T1000 (cell line): ENCODE measurements around the gene POLR3G.
A peak's percentile ranks its signal among the peaks of the same experiment; 100 is the strongest.

Experiments
- DNase-seq: peaks from one replicate; lab custom pipeline; 2025; ENCODE audit warnings: mixed read lengths; lab: John Stamatoyannopoulos, UW

POLR3G gene, protein sequence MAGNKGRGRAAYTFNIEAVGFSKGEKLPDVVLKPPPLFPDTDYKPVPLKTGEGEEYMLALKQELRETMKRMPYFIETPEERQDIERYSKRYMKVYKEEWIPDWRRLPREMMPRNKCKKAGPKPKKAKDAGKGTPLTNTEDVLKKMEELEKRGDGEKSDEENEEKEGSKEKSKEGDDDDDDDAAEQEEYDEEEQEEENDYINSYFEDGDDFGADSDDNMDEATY

DNA sequence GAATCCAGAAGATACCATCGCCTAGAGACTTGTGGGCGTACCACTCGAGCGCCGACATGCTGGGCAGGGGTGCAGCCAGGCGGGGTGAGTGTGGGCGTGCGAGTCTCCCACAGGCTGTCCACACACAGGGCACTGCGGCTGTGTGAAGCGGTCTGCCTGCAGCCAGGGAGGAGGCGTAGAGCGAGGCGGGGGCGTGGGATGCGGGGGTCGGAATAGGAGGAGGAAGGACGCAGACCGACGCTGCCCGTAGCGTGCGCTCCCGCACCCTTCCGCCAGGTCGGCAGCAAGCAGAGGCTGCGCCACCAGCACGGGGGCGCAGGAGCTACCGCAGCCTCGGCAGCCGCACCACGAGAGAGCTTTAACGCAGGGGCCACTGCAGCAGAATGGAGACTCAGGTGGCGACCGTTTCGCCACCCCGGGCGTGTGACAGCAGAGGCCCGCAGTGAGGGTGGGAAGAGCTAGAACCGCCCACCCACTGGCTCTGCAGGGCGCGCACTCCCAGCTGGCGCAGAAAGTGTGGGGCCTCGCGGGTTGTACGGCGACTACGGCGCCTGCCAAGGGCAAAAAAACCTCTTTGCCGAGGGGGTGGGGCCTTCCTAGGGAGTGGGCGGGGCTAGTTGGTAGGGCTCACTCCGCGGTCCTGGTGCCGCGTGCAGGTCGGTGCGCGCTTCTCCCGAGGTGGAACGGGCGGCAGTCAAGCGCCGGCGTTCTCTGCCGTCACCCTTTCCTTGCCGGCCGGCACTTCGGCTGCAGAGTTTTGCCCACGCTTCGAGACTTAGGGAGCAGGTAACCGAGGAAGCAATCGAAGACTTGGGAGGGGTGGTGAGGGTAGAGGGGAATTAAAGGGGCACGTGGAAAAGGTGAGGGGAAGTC is at the start of gene POLR3G, which contains the start of gene MBLAC2:
Gene POLR3G, plus strand, starts transcription at position 630 of the 873 bp plus-strand sequence. CDS start 10,704 bp downstream, outside the sequence.
Gene MBLAC2, minus strand, starts transcription at position 537 of the 873 bp plus-strand sequence. Its CDS starts 479 bp downstream, at position 58.
- peak; percentile 75 for DNase-seq

DNA sequence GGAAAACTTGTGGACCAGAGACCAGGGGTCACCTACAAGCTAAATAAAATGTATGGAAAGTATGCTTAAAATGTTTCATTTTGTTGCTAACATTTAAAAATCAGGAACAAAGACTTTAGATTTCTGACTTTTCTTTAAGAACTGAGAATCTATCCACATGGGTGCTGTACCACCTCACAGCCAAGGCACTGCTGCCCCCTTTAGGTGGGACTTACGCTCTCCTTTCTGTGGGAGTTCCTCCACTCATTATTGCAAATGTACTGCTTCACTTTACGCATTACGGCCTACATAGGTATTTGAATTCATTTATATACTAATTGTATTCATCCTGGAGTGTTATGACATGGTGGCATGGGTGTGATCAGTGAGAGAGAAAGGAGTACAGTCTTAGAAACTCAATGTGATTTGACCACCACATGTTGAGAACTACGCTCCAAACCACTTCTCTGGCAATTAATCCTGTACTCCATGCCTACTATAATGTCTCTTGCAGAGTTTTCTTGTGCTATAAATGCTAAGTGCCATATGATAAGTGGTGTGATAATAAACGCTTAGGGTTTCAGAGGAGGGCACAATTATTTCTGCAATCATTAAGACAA is 40.4 kb upstream of the POLR3G start:
- DNase-seq: no peak

DNA sequence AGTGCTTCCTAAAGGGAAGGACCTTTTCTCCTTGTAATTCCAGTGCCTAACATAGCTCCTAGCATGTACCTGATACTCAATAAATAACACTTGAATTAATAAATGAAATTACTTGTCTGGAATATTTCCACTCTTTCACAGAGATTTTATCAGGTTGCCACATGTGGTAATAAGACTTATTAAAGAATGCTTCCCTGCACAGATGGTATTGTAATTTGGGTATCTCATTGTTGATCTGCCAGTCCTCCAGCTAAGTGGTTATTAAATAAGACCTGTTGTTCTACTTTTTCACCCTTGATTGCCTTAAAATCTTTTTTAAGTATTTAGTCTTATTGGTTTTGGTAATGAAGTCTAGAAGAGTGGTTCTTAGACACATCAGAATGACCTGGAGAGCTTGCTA is 37.0 kb upstream of the POLR3G start:
- no peak for DNase-seq

DNA sequence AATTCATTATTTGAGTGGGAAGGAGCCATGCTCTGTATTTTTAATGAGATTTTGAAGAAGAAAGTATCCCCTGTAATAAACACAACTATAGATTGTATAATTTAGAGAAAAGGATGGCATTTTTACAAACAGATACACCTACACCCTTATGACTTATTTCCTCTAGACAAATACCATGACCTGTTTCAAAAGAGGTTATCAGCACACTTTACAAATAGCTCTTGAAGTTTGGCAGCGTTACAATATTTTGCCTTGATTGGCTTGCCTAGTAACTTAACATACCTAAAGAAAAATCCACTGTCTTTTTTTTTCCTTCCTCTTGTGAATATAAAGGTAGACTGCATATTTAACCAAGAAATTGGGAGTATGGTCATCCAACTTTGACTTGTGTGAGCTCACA is 36.6 kb upstream of the POLR3G start:
- DNase-seq: no peak

DNA sequence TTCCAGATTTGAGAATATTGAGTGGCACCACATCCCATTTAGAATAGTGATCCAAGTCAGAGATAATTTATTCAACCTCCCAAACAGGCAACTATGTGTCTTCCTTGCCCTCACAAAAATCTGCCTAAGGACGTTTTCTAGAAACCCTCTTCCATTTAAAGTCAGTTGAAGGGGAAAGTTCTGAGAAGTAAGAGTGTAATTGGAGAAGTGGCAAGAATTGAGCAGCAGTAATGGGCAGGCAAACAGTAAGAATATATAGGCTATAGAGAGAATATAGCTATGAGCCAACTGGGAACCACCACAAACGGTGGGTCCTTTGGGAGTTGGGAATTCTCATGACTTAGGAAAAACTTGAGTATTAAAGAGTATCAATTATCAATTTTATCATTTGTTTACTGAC is 34.0 kb upstream of the POLR3G start:
- DNase-seq: no peak

DNA sequence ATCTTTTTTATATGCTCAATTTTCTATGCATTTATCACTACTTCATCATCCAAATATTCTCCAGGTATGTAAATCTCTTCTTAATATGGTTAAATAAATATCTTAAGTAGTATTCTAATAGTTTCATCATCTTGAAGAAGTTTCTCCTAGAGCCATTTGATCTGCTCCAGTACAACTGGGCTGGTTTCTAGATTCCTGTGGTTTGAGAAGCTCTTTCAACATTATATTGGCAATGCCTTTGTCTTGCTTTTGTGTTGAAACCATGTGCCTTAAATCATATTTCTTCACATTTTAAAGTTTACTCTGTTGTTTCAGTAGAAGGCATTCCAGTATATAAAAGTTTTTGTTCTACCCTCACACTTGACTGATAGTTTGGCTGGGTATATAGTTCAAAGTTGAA is 27.7 kb upstream of the POLR3G start:
- no peak for DNase-seq

DNA sequence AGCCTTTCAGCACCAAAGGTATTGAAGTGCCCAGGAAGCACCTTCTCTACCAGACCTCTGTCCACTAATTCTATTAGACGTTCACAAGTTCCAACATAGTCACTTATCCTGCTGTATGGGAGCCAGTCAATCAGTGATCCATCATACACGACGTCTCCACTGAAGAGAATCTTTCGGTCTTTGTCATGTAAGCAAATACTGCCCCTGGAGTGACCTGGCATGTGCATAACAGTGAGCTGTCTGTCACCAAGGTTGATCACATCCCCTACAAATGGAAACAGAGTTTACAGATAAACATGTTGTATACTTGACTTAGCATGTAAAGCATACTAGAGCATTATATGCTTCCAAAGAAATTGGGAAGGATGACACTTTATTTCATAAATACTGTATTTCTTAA is 13.4 kb upstream of the POLR3G start:
- no peak for DNase-seq

DNA sequence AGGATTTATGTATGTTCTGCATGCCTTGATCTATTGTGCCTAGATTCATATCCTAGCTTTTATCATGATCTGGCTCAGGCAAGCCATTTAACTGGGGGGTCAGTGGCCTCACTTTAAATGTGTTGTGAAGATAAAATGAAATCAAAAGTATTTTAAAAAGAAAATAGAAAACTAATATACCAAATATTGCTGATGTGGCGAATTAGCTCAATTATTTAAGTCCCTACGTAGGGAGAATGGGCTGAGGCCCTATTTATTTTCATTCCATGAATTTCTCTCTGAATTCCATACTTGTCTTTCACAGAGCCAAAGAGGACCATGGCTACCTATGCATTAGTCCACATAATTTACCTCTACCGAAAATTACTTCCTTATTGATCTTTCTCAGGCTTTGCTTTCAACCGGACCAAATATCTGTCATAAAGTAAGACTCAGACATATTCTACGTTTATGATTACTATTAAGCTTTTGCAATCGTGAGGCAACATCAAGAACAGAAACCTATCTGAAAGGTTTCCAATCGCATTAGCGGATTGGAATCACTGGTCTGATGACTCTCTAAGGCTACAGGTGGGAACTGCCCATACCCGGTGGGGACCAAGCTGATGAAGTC is 1.8 kb upstream of the POLR3G start:
- peak; percentile 1 for DNase-seq

DNA sequence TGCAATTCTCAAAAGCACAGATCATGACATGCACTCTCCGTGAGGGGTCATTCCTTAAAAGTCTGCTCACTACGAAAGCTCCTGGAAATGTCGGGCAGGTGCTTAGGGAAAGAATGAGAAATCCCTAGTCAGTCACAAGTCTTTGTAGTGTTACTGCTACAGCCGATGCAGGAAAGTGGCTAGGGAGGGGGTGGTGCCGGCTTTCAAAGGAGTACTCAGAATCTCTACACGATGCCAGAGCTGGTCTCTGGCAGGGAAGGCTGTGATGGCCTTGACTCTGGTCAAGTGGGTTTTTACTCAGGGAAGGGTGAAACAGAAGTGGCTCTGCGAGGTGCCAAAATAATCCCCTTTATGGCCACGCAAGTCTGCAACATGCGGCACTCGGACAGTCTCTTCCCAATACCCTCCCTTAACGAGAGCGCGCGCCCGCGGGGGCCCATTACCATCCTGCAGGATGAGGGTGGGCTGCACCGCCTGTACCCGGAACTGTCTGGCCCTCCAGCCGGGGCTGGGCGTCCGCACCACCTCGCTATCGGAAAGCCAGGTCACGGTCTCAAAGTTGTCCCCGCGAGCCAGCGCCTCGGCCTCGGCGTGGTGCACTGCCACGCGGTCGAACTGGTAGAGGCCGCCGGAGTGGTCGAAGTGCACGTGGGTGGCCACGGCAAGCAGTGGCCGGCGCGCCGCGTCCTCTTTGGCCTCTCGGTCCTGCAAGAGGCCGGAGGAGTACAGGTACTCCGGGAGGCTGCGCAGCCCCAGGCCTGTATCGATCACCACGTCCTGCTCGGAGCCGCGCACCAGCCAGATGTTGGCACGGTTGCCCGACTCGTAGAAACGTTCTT is 1.0 kb upstream of the POLR3G start:
- DNase-seq: no peak

DNA sequence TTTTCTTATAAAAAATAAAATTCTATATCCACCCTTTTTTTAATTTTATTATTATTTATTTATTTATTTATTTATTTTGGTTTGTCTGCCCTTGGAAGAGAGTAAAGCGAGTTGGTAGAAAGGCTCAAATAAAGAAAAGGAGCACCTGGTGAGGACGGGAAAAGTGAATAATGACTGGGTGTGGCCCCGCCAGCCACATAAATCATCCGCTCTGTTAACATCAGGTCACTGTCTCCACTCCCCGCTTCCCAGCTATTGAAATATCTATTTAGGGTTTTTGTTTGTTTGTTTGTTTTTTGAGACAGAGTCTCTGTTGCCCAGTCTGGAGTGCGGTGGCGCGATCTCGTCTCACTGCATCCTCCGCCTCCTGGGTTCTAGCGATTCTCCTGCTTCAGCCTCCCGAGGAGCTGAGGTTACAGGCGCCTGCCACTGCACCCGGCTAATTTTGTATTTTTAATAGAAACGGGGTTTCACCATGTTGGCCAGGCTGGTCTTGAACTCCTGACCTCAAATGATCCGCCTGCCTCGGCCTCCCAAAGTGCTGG is 844 bp downstream of the POLR3G start:
- DNase-seq: no peak

DNA sequence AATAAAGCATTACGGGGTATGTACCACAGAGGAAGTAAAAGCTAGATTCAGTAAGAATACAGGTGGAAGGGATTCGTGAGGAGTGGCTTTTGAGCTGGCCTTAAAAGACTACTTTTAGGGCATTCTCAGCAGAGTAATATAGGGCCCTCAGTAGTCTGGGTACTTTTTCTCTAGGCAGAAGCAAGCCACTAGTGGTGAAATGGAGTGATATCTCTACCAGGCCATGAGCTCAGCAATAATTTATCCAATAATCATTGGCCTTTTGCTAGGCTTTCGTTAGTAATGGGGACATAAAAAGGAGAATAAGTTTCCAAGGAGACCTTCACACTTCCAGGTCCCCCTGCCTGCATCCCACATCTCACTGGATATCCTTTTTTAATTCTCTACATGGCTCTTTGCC is 1.7 kb downstream of the POLR3G start:
- no peak for DNase-seq

DNA sequence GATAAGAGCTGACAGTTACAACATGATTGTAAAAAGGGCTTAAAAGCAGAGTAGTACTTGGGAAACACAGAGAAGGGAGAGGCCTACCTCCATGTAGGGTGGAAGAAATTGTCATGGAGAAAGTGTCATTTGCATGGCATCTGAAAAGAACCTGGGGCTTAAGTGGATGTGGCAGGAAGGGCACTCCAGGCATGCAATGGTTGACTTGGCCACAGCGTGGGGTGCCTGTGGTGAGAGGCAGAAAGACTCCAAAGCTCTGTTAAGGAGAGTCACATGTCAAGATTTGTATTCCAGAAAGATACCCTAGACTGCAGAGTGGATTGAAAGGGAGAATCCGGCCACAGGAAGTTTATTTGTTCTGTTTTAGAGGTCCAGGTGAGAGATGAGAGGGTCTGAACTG is 2.4 kb downstream of the POLR3G start:
- DNase-seq: no peak

DNA sequence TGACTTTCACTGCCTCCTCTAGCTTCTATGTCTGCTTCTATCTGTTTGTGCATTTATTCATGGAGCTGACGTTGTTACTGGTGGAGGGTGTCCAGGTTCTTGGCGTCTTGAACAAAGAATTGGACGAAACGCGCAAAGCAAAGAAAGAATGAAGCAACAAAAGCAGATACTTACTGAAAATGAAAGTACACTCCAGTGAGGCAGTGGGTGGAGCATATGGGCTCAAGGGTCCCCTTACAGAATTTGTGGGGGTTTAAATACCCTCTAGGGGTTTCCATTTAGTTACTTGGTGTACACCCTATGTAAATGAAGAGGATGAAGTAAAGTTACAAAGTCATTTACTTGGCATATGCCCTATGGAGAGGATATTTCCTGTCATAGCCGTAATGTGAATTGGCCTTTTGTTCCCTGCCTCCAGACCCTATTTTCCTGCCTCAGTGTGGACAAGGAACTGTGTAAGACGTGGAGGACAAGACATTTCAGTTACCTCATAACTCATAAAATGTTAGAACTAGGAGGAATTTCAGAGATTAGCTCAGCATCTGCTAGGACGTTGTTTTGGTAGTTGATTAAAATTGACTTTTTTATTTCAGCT is 3.1 kb downstream of the POLR3G start:
- DNase-seq: no peak

DNA sequence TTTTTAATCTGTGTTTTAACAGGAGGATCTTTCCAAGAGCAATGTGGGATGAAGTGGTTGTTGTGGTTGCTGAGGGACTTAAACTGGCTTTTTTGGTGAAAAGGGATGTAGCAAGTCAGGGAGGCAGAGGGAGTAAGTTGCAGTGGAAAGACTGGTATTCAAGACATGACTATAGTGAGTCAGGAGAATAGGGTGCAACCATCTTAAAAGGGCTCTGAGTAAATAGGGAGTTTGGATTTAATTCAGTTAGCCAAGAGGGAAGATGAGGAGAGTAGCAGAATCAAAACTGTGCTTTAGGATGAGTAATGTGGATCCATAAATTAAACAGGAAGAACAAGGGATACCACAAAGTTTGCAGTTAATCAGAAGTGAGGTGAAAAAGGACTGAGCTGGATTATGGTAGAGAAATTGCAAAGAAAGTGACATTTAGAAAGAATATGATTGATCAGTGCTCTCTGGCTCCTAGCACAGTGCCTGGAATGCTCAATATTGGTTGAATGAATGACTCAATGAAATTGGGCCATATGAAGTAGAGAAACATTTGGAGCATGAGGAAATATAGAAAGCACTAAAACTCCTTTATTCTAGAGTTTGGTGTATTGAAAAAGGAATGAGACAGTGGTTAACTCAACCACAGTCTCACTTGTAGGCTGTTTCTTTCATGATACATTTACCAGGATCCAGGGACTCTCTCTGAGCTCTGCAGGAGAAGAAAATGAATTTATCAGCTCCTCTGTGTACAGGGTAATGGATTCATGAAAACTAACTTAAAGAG is 5.1 kb downstream of the POLR3G start:
- no peak for DNase-seq

DNA sequence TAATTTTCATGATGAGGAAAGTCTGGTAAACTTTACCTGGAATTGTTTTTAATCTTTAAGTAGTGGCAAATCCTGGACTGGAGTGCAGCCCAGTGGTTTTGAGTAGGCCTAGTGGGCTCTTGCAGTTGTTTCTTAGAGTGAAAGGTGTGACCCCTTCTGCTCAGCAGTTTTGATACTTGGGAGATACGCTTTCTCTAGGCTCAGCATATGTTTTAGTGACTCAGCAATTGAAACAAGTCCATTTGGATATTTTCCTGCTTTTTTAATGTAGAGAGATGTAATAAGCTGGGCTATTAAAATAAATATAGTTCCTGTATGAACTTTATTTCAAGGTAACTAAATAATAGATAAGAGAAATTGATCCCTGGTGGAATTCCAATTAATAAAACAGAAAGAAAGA is 6.0 kb downstream of the POLR3G start:
- no peak for DNase-seq

DNA sequence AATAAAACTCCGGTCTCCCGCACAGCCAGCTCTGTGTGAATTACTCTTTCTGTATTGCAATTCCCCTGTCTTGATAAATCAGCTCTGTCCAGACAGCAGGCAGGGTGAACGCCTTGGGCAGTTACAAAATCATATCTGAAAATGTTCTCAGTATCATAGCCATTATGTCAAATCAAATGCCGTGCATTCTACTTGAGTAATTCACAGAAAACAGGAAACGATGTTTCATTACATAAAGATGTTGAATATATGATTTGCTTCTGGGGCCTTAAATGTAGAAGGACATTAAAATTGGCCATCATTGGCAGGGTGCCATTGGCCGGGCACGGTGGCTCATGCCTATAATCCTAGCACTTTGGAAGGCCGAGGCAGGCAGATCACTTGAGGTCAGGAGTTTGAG is 8.5 kb downstream of the POLR3G start:
- DNase-seq: no peak

DNA sequence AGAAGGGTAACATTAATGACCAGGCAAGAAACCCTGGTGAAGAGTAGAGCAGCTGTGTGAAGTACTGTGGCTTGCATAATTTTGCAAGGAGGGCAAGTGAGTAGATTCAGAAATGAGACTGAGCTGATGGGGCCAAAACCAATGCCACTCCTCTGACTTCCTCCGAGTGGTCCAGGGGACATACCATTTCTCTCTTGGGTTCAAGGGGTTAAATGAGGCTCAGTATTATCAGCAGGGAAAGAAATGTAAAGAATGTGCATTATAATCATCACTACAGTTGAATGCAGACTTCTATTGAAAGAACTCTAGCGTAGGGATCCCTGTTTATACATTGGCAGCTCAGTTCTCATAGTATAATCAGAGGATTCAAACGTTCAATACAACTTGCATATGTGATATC is 9.9 kb downstream of the POLR3G start:
- DNase-seq: no peak

DNA sequence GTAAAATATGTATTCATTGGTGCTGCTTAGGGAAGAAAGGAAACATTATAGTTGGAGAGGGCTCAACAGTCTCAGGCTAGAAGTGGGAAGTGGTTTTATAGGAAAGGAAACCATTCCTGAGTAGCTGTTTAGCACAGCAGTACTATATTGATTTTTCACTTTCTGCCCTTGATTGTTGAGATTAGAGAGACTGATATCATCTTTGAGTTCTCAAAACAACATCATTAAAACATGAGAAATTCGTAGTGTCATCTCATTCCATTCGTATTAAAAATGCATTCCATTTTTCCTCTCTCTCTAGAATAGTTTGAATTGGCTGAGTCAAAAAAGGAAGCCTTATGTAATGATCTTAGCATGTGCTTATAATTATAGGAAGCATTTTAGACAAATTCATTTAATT is 14.1 kb downstream of the POLR3G start:
- no peak for DNase-seq

DNA sequence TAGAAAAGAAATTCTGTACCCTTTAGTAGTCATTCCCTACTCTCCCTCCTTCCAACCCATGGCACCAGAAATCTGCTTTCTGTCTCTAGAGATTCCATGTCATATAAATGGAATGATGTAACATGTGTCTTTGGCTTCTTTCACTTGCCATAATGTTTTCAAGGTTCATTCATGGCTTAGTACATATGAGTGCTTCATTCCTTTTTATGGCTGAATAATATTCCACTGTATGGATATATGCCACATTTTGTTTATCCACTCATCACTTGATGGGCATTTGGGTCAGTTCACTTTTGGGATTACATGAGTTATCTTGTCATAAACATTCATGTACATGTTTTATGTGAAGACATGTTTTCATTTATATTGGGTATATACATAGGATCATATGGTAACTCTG is 19.4 kb downstream of the POLR3G start:
- DNase-seq: no peak

DNA sequence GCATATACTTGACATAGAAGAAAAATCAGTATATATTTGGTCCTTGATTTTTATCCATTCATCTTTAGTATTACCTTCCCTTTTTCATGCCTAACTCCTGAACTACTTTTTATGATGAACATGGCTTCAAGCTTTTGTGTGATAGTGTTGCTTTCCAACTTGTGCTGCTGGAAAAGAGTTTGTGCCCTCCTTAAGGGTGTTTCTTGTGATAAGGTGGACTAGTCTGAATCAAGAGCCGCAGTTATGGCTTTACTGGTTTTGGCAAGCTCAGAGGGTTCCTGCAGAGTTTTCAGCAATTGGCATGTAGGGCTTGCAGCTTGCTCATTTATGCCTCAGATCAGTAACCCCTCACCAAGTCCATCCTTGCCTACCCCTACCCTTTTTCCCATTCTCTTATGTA is 20.5 kb downstream of the POLR3G start:
- DNase-seq: no peak
